22Rv1 (cell line): ENCODE measurements around the gene ZNF438.

Experiments
- ZFX ChIP-seq: fragments of 450-650 bp; IDR thresholded peaks from 2 replicates; pipeline ENCODE4 v1.6.1; 2017; ENCODE audit warnings: antibody characterized with exemption, borderline replicate concordance
- TF ChIP-seq, protein P1 (sequence below): fragments of 450-650 bp; IDR thresholded peaks from 2 replicates; pipeline ENCODE4 v1.5.1; 2017; ENCODE audit warnings: mild to moderate bottlenecking

DNA sequence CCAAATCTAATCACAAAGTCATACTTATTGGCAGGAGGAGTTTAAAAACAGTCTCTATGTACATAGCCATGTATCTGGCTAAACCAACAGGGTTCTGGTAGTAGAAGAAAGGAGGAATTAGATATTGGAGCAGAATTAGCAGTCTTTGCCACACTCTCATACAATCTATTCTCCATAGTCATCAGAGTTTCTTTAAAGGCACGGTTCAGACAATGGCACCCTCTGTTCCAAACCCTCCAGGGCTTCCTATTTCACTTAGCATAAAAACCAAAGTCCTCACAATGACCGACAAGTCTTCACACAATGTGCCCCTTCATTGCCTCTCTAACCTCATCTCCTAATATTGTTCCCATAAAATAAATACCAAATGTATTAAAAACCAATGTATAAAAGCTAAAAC lies 12.7 kb downstream of the ZNF438 start:
- TF ChIP-seq, protein P1, sequence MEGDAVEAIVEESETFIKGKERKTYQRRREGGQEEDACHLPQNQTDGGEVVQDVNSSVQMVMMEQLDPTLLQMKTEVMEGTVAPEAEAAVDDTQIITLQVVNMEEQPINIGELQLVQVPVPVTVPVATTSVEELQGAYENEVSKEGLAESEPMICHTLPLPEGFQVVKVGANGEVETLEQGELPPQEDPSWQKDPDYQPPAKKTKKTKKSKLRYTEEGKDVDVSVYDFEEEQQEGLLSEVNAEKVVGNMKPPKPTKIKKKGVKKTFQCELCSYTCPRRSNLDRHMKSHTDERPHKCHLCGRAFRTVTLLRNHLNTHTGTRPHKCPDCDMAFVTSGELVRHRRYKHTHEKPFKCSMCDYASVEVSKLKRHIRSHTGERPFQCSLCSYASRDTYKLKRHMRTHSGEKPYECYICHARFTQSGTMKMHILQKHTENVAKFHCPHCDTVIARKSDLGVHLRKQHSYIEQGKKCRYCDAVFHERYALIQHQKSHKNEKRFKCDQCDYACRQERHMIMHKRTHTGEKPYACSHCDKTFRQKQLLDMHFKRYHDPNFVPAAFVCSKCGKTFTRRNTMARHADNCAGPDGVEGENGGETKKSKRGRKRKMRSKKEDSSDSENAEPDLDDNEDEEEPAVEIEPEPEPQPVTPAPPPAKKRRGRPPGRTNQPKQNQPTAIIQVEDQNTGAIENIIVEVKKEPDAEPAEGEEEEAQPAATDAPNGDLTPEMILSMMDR: no peak
- TF ChIP-seq ZFX: no peak
